ENCODE results near the gene ZNF354B.
"Not testable (repeated sequence)": the region's sequence is repeated elsewhere in the genome, so short reads cannot be mapped to it uniquely, and the experiment has no call there.

Gene ZNF354B

GRCh38 chr5:178838695-178839318, 20.9 kb upstream of the ZNF354B start:
- WGBS, 2 experiments, result 86 to 90% methylated on average over 27 to 28 of the region's 28 CpGs
- not testable (repeated sequence) for H3K27ac ChIP-seq (ENCODE audit: insufficient read depth, low read depth, low read length, poor library complexity, severe bottlenecking); H3K27me3 ChIP-seq (ENCODE audit: control insufficient read depth, insufficient read depth, low read length, poor library complexity, severe bottlenecking); H3K4me3 ChIP-seq (ENCODE audit: insufficient read depth, low read depth, low read length); H3K4me1 ChIP-seq (ENCODE audit: control insufficient read depth, insufficient read depth, low read length); H3K36me3 ChIP-seq (ENCODE audit: control insufficient read depth, insufficient read depth, low read length); H3K9me3 ChIP-seq (ENCODE audit: control insufficient read depth, low read length)

- H3K9me3 ChIP-seq (ENCODE audit: control insufficient read depth, low read length), result no peaks in the 10 kb centered on the region
- 24 to 28% methylated on average over 6 of the region's 6 CpGs for WGBS, 2 experiments
- H3K4me3 ChIP-seq (ENCODE audit: insufficient read depth, low read depth, low read length), result no peak overlapping the region
- no peaks in the 10 kb centered on the region for H3K27me3 ChIP-seq (ENCODE audit: control insufficient read depth, insufficient read depth, low read length, poor library complexity, severe bottlenecking)
- H3K27ac ChIP-seq (ENCODE audit: insufficient read depth, low read depth, low read length, poor library complexity, severe bottlenecking), result no peak overlapping the region
- no peaks in the 10 kb centered on the region for H3K36me3 ChIP-seq (ENCODE audit: control insufficient read depth, insufficient read depth, low read length)
- no peaks in the 10 kb centered on the region for H3K4me1 ChIP-seq (ENCODE audit: control insufficient read depth, insufficient read depth, low read length)
Measured at GRCh38 chr5:178839319-178839704, 20.4 kb upstream of the ZNF354B start.

GRCh38 chr5:178840399-178840798, 19.4 kb upstream of the ZNF354B start:
- not testable (repeated sequence) for H3K36me3 ChIP-seq (ENCODE audit: control insufficient read depth, insufficient read depth, low read length); H3K9me3 ChIP-seq (ENCODE audit: control insufficient read depth, low read length); H3K27me3 ChIP-seq (ENCODE audit: control insufficient read depth, insufficient read depth, low read length, poor library complexity, severe bottlenecking); H3K4me1 ChIP-seq (ENCODE audit: control insufficient read depth, insufficient read depth, low read length); H3K4me3 ChIP-seq (ENCODE audit: insufficient read depth, low read depth, low read length); H3K27ac ChIP-seq (ENCODE audit: insufficient read depth, low read depth, low read length, poor library complexity, severe bottlenecking)
- 90 to 93% methylated on average over 11 of the region's 11 CpGs for WGBS, 2 experiments

GRCh38 chr5:178849316-178849715, 10.4 kb upstream of the ZNF354B start:
- 92 to 93% methylated on average over 5 of the region's 5 CpGs for WGBS, 2 experiments
- Histone ChIP-seq H3K9me3 (ENCODE audit: control insufficient read depth, low read length) (no peaks in the 10 kb centered on the region), H3K27ac (ENCODE audit: insufficient read depth, low read depth, low read length, poor library complexity, severe bottlenecking) (no peak overlapping the region), H3K27me3 (ENCODE audit: control insufficient read depth, insufficient read depth, low read length, poor library complexity, severe bottlenecking) (no peaks in the 10 kb centered on the region), H3K4me1 (ENCODE audit: control insufficient read depth, insufficient read depth, low read length) (no peaks in the 10 kb centered on the region), H3K36me3 (ENCODE audit: control insufficient read depth, insufficient read depth, low read length) (no peaks in the 10 kb centered on the region), H3K4me3 (ENCODE audit: insufficient read depth, low read depth, low read length) (no peak overlapping the region)

GRCh38 chr5:178851951-178852350, 7.8 kb upstream of the ZNF354B start:
- H3K27me3 ChIP-seq (ENCODE audit: control insufficient read depth, insufficient read depth, low read length, poor library complexity, severe bottlenecking), result no peaks in the 10 kb centered on the region
- no peaks in the 10 kb centered on the region for H3K9me3 ChIP-seq (ENCODE audit: control insufficient read depth, low read length)
- H3K36me3 ChIP-seq (ENCODE audit: control insufficient read depth, insufficient read depth, low read length), result no peaks in the 10 kb centered on the region
- 89 to 91% methylated on average over 3 of the region's 3 CpGs for WGBS, 2 experiments
- H3K27ac ChIP-seq (ENCODE audit: insufficient read depth, low read depth, low read length, poor library complexity, severe bottlenecking), result no peak overlapping the region
- no peak overlapping the region for H3K4me3 ChIP-seq (ENCODE audit: insufficient read depth, low read depth, low read length)
- no peaks in the 10 kb centered on the region for H3K4me1 ChIP-seq (ENCODE audit: control insufficient read depth, insufficient read depth, low read length)

- H3K27ac ChIP-seq (ENCODE audit: insufficient read depth, low read depth, low read length, poor library complexity, severe bottlenecking), result no peak overlapping the region
- no peaks in the 10 kb centered on the region for H3K4me1 ChIP-seq (ENCODE audit: control insufficient read depth, insufficient read depth, low read length)
- H3K9me3 ChIP-seq (ENCODE audit: control insufficient read depth, low read length), result no peaks in the 10 kb centered on the region
- H3K4me3 ChIP-seq (ENCODE audit: insufficient read depth, low read depth, low read length), result no peak overlapping the region
- 73 to 76% methylated on average over 5 of the region's 5 CpGs for WGBS, 2 experiments
- H3K27me3 ChIP-seq (ENCODE audit: control insufficient read depth, insufficient read depth, low read length, poor library complexity, severe bottlenecking), result no peaks in the 10 kb centered on the region
- H3K36me3 ChIP-seq (ENCODE audit: control insufficient read depth, insufficient read depth, low read length), result no peaks in the 10 kb centered on the region
Measured at GRCh38 chr5:178854284-178854683, 5.5 kb upstream of the ZNF354B start.

GRCh38 chr5:178860615-178861014, 862 bp downstream of the ZNF354B start:
- not testable (repeated sequence) for H3K27me3 ChIP-seq (ENCODE audit: control insufficient read depth, insufficient read depth, low read length, poor library complexity, severe bottlenecking); H3K4me1 ChIP-seq (ENCODE audit: control insufficient read depth, insufficient read depth, low read length); H3K27ac ChIP-seq (ENCODE audit: insufficient read depth, low read depth, low read length, poor library complexity, severe bottlenecking); H3K9me3 ChIP-seq (ENCODE audit: control insufficient read depth, low read length); H3K36me3 ChIP-seq (ENCODE audit: control insufficient read depth, insufficient read depth, low read length)
- 0 to 4% methylated on average over 3 to 10 of the region's 31 CpGs for WGBS, 2 experiments
- peak overlapping the region; percentile 71 for H3K4me3 ChIP-seq (ENCODE audit: insufficient read depth, low read depth, low read length)

- H3K9me3 ChIP-seq (ENCODE audit: control insufficient read depth, low read length), result no peaks in the 10 kb centered on the region
- no peak overlapping the region for H3K27ac ChIP-seq (ENCODE audit: insufficient read depth, low read depth, low read length, poor library complexity, severe bottlenecking)
- no peaks in the 10 kb centered on the region for H3K4me1 ChIP-seq (ENCODE audit: control insufficient read depth, insufficient read depth, low read length)
- peaks cover 2% of the 10 kb centered on the region for H3K36me3 ChIP-seq (ENCODE audit: control insufficient read depth, insufficient read depth, low read length)
- no peak overlapping the region for H3K4me3 ChIP-seq (ENCODE audit: insufficient read depth, low read depth, low read length)
- 94 to 96% methylated on average over 8 of the region's 8 CpGs for WGBS, 2 experiments
- no peaks in the 10 kb centered on the region for H3K27me3 ChIP-seq (ENCODE audit: control insufficient read depth, insufficient read depth, low read length, poor library complexity, severe bottlenecking)
Measured at GRCh38 chr5:178861627-178862026, 1.9 kb downstream of the ZNF354B start.

- Histone ChIP-seq H3K36me3 (ENCODE audit: control insufficient read depth, insufficient read depth, low read length) (peaks cover 6% of the 10 kb centered on the region), H3K27ac (ENCODE audit: insufficient read depth, low read depth, low read length, poor library complexity, severe bottlenecking) (no peak overlapping the region), H3K4me1 (ENCODE audit: control insufficient read depth, insufficient read depth, low read length) (no peaks in the 10 kb centered on the region), H3K27me3 (ENCODE audit: control insufficient read depth, insufficient read depth, low read length, poor library complexity, severe bottlenecking) (no peaks in the 10 kb centered on the region), H3K4me3 (ENCODE audit: insufficient read depth, low read depth, low read length) (no peak overlapping the region), H3K9me3 (ENCODE audit: control insufficient read depth, low read length) (no peaks in the 10 kb centered on the region)
- 96% methylated on average over 4 of the region's 4 CpGs for WGBS, 2 experiments
Measured at GRCh38 chr5:178866946-178867345, 7.2 kb downstream of the ZNF354B start.

GRCh38 chr5:178869577-178869976, 9.8 kb downstream of the ZNF354B start:
- 92 to 93% methylated on average over 8 of the region's 8 CpGs for WGBS, 2 experiments
- Histone ChIP-seq H3K9me3 (ENCODE audit: control insufficient read depth, low read length) (no peaks in the 10 kb centered on the region), H3K36me3 (ENCODE audit: control insufficient read depth, insufficient read depth, low read length) (peaks cover 15% of the 10 kb centered on the region)

GRCh38 chr5:178870411-178870810, 10.7 kb downstream of the ZNF354B start:
- Histone ChIP-seq H3K4me3 (ENCODE audit: insufficient read depth, low read depth, low read length) (no peak overlapping the region), H3K27ac (ENCODE audit: insufficient read depth, low read depth, low read length, poor library complexity, severe bottlenecking) (no peak overlapping the region), H3K36me3 (ENCODE audit: control insufficient read depth, insufficient read depth, low read length) (peaks cover 22% of the 10 kb centered on the region), H3K9me3 (ENCODE audit: control insufficient read depth, low read length) (no peaks in the 10 kb centered on the region), H3K4me1 (ENCODE audit: control insufficient read depth, insufficient read depth, low read length) (no peaks in the 10 kb centered on the region), H3K27me3 (ENCODE audit: control insufficient read depth, insufficient read depth, low read length, poor library complexity, severe bottlenecking) (no peaks in the 10 kb centered on the region)
- 93 to 97% methylated on average over 8 of the region's 8 CpGs for WGBS, 2 experiments

More at GRCh38 chr5:178869577-178869976, 9.8 kb downstream of the ZNF354B start:
- no peak overlapping the region for H3K4me3 ChIP-seq (ENCODE audit: insufficient read depth, low read depth, low read length)
- no peaks in the 10 kb centered on the region for H3K27me3 ChIP-seq (ENCODE audit: control insufficient read depth, insufficient read depth, low read length, poor library complexity, severe bottlenecking)
- H3K27ac ChIP-seq (ENCODE audit: insufficient read depth, low read depth, low read length, poor library complexity, severe bottlenecking), result no peak overlapping the region
- no peaks in the 10 kb centered on the region for H3K4me1 ChIP-seq (ENCODE audit: control insufficient read depth, insufficient read depth, low read length)

Data from ectodermal cell (in vitro differentiated cells).